Peyer's patch (tissue), 4 donors: Measurements from ENCODE around the gene DACT3. TPM values are rescaled to one million over a fixed set of nuclear protein-coding genes. Genes with fewer than 3 reads are reported as not detected.
A peak's percentile ranks its signal among the peaks of the same experiment; 100 is the strongest.

Experiments
- DNase-seq, 3 donors: peaks; one replicate each; pipeline ENCODE4 v3.0.0-alpha.2; 2017 to 2019
- H3K27ac ChIP-seq, 4 donors: fragments of 200-600 bp; sonication (generic); one replicate each; pipeline ENCODE4 v1.5.1; 2016 to 2019
- H3K27me3 ChIP-seq, 2 donors: fragments of 200-600 bp; sonication (generic); one replicate each; pipeline ENCODE4 v1.5.1; 2019
- H3K36me3 ChIP-seq, 3 donors: fragments of 200-600 bp; sonication (generic); one replicate each; pipeline ENCODE4 v1.5.1; 2016 to 2019
- H3K4me1 ChIP-seq, 4 donors: fragments of 200-600 bp; sonication (generic); one replicate each; pipeline ENCODE4 v1.5.1; 2016 to 2019
- H3K4me3 ChIP-seq, 4 donors: fragments of 200-600 bp; sonication (generic); 1 replicate in 3 of 4; 2 replicates in 1 of 4; pipeline ENCODE4 v1.5.1; 2016 to 2019; ENCODE audit warnings: mild to moderate bottlenecking in 1 of 4
- H3K9me3 ChIP-seq, 4 donors: fragments of 200-600 bp; sonication (generic); one replicate each; pipeline ENCODE4 v1.5.1; 2016 to 2019; ENCODE audit warnings: mild to moderate bottlenecking in 1 of 4
- POLR2A ChIP-seq, 2 donors: fragments of 450-650 bp; IDR thresholded peaks; one replicate each; pipeline ENCODE4 v1.5.1; 2017; ENCODE audit warnings: antibody characterized with exemption in 2 of 2, mild to moderate bottlenecking in 2 of 2, moderate library complexity in 2 of 2
- total RNA-seq, 4 donors: library from RNA; depleted of rRNA; stranded (reverse); fragments of >200 nt; gene quantifications; one replicate each; pipeline ENCODE4 v1.1.0, GENCODE V29; 2016
- TF ChIP-seq, protein P1 (sequence below), 6 experiments: fragments of 450-650 bp in 4 of 6; fragments of 200-600 bp in 2 of 6; sonication (generic) in 1 of 6; IDR thresholded peaks; one replicate each; pipeline ENCODE4 v1.5.1; 2017 to 2019; ENCODE audit warnings: antibody characterized with exemption in 6 of 6, mild to moderate bottlenecking in 3 of 6, moderate library complexity in 1 of 6

Gene DACT3
- total RNA-seq, 4 donors from 2014 or later = 0.53 to 2.3 (median 1.4) TPM

DNA sequence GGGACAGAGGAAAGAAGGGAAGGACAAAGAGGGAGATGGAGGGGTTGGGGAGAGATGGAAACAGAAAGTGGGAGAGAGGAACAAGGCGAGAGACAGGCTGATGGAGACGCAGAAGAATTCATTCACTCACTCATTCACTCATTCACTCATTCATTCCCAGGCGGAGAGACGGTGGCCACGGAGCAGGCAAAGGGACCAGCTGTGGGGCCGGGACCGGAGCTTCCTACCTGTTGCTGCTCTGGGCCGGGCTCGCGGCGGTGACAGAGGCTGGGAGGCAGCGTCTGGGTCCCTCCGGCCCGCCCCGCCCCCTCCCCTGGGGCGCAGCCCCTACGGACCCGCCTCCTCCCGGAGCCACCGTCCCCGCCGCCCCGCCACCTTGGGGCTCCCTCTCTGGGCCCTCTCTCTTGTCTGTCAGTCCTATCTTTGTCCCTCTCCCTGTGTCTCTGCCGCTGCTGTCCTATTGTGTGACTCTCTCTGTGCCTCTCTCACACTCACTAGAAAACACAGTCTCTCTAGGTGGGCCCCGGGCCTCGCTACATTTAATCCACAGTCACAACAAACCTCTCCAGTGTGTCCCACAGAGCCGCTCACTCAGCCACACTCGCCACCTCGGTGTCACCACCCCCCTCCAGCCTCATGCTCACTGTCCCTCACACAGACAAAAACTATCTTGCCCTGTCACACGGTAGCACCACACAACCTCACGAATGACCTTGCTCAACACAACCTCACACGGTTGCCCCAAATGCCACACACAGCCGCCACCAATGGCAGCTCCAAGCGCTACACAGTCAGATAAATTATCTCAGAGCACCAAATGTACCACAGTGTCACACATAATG, 24.8 kb downstream of the DACT3 start, which contains the start of gene GNG8:
Gene GNG8 (minus strand): TSS at position 283 of the 842 bp plus-strand sequence. CDS start 1,520 bp downstream, outside the sequence.
- no peak for DNase-seq
- TF ChIP-seq POLR2A (IDR thresholded peaks at IDR 0.05) = no peak
- TF ChIP-seq, protein P1, sequence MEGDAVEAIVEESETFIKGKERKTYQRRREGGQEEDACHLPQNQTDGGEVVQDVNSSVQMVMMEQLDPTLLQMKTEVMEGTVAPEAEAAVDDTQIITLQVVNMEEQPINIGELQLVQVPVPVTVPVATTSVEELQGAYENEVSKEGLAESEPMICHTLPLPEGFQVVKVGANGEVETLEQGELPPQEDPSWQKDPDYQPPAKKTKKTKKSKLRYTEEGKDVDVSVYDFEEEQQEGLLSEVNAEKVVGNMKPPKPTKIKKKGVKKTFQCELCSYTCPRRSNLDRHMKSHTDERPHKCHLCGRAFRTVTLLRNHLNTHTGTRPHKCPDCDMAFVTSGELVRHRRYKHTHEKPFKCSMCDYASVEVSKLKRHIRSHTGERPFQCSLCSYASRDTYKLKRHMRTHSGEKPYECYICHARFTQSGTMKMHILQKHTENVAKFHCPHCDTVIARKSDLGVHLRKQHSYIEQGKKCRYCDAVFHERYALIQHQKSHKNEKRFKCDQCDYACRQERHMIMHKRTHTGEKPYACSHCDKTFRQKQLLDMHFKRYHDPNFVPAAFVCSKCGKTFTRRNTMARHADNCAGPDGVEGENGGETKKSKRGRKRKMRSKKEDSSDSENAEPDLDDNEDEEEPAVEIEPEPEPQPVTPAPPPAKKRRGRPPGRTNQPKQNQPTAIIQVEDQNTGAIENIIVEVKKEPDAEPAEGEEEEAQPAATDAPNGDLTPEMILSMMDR (IDR thresholded peaks at IDR 0.05) = no peak
- peak within 1 kb of the TSS in 1 of 4 donors; percentile 14 for H3K27ac ChIP-seq
- H3K4me3 ChIP-seq = no peak within 1 kb of the TSS
- peaks cover 0 to 10% of the 10 kb centered on the region in 2 donors for H3K27me3 ChIP-seq
- H3K4me1 ChIP-seq = peaks cover 4 to 45% (median 30%) of the 10 kb centered on the region in 4 donors
- H3K9me3 ChIP-seq = no peaks in the 10 kb centered on the region
- no peaks in the 10 kb centered on the region for H3K36me3 ChIP-seq

DNA sequence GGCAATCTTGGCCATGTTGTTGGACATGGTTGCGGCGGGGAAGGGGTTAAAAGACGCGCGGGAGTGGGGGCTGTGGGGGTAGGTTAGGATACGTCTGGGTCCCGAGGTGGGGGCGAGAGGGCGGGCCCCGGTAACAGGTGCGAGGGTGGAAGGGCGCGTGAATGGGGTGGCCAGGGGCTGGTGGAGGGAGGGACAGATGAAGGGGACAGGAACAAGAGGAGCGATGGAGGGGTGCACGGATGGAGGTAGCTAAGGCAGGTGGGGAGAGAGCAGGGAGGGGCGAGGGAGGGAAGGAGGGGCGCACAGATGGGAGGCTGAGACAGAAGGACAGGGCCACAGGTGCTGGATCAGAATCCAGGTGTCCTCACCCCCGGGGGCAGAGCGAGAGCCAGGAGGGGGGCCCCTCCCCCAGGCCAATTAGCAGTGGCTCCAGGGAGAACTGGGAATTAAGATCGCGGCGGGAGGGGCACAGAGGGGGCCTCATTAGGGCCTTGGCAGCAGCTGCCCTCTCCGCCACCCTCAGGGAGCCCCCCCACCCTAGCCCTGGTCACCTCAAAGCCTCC, 26.2 kb downstream of the DACT3 start:
- no peak for TF ChIP-seq POLR2A (IDR thresholded peaks at IDR 0.05)
- TF ChIP-seq, protein P1 (IDR thresholded peaks at IDR 0.05) = no peak
- H3K27ac ChIP-seq = no peak overlapping the region
- peak overlapping the region in 3 of 4 donors; percentile 20 to 35 (median 34) for H3K4me3 ChIP-seq
- no peak for DNase-seq
- H3K27me3 ChIP-seq = peaks cover 0 to 10% of the 10 kb centered on the region in 2 donors
- H3K9me3 ChIP-seq = no peaks in the 10 kb centered on the region
- peaks cover 4 to 41% (median 29%) of the 10 kb centered on the region in 4 donors for H3K4me1 ChIP-seq
- no peaks in the 10 kb centered on the region for H3K36me3 ChIP-seq

DNA sequence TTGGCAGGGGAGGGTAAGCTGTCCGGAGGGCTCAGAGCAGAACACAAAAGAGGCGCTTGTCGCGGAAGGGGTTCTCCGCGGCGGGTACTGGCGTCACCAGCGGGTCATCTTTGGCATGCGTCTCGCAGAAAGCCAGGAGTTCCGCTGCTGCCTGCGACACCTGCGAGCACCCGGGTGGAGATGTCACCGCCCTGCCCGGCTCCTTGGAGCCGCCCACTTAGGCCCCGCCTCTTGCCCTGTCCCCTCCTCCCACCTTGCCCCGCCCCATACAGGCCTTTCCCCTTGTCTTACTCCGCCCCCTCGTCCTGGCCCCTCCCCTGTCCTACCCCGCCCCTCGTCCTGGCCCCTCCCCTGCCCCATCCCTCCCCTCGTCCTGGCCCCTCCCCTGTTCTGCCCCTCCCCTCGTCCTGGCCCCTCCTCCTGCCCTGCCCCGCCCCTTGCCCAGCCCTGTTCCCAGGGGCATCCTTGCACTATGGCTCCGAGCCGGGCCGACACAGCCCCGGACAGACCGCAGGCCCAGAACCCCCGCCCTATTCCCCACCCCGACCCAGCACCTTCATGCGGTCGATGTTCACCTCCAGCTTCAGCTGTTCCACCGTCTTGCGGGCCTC, 26.8 kb downstream of the DACT3 start:
- Histone ChIP-seq H3K27ac (no peak overlapping the region), H3K36me3 (no peaks in the 10 kb centered on the region), H3K27me3 (peaks cover 0 to 10% of the 10 kb centered on the region in 2 donors), H3K4me1 (peaks cover 4 to 35% (median 26%) of the 10 kb centered on the region in 4 donors), H3K9me3 (no peaks in the 10 kb centered on the region), H3K4me3 (peak overlapping the region in 3 of 4 donors; percentile 34 to 42 (median 35))
- peak; percentile 93 to 97 (median 97) for DNase-seq
- TF ChIP-seq POLR2A (IDR thresholded peaks at IDR 0.05) = no peak
- TF ChIP-seq, protein P1 (IDR thresholded peaks at IDR 0.05) = no peak

DNA sequence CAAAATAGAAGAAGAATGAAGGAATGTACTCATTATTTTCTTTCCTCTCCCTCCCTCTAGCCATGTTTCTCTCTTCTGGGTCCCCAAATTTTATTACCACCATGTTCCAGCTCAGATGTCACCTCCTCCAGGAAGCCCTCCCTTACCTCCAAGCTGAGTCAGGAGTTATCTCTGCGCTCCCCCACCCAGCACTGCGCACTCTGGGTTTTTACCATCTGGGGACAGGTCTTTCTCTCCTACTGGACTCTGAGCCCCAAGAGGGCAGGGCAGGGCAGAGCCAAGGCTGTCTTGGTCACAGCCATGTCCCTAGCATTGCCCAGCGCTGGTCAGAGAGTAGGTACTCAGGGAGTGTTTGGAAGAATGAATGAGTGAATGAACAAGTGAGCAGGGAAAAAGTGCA, 27.9 kb downstream of the DACT3 start:
- H3K9me3 ChIP-seq = no peaks in the 10 kb centered on the region
- no peaks in the 10 kb centered on the region for H3K36me3 ChIP-seq
- no peak for TF ChIP-seq POLR2A (IDR thresholded peaks at IDR 0.05)
- TF ChIP-seq, protein P1 (IDR thresholded peaks at IDR 0.05) = no peak
- H3K4me1 ChIP-seq = peaks cover 4 to 25% (median 18%) of the 10 kb centered on the region in 4 donors
- H3K27me3 ChIP-seq = peaks cover 0 to 10% of the 10 kb centered on the region in 2 donors
- DNase-seq = no peak
- H3K4me3 ChIP-seq = peak overlapping the region in 1 of 4 donors; percentile 27
- no peak overlapping the region for H3K27ac ChIP-seq

DNA sequence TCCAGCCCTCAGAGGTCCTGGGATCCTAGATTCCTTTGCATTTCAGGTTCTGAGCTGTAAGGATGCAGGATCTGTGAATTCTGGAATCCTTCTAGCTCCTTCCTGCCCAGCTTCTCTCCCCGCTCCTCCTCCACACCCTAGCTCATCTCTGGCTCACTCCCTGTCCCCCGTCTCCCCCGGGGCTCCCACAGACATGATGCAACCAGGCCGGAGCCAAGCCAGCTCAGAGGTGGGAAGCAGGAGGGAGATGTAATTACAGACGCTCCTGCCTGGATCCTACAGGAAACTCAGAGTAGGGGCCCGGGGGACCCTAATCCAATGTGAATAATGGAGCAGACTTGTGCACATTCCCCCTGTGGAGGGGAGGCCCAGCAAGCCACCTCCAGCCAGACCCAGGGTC, 29.5 kb downstream of the DACT3 start:
- DNase-seq = no peak
- Histone ChIP-seq H3K9me3 (no peaks in the 10 kb centered on the region), H3K4me3 (no peak overlapping the region), H3K36me3 (no peaks in the 10 kb centered on the region), H3K27me3 (peaks cover 0 to 10% of the 10 kb centered on the region in 2 donors), H3K4me1 (peaks cover 4 to 26% (median 16%) of the 10 kb centered on the region in 4 donors), H3K27ac (no peak overlapping the region)
- TF ChIP-seq, protein P1 (IDR thresholded peaks at IDR 0.05) = no peak
- TF ChIP-seq POLR2A (IDR thresholded peaks at IDR 0.05) = no peak
